Keratinocyte (primary cell): ENCODE results near the gene GTPBP6.

Source experiments
- EZH2 ChIP-seq: IDR thresholded peaks from one replicate; pipeline ENCODE4 v1.6.1; 2012; ENCODE audit warnings: inconsistent platforms, mild to moderate bottlenecking, low read length, moderate library complexity
- TF ChIP-seq, protein P1 (sequence below), 3 experiments: IDR thresholded peaks in 1 of 3; conservative IDR thresholded peaks in 1 of 3; optimal IDR thresholded peaks in 1 of 3; 2 replicates in 2 of 3; 3 replicates in 1 of 3; pipeline versions ENCODE3 to v1.5.1; 2011; ENCODE audit warnings: low read length in 3 of 3, mild to moderate bottlenecking in 3 of 3, moderate library complexity in 2 of 3, control low read depth in 1 of 3, inconsistent platforms in 1 of 3; ENCODE audit not compliant: insufficient read depth in 2 of 3; ENCODE audit errors: extremely low read depth in 1 of 3

DNA sequence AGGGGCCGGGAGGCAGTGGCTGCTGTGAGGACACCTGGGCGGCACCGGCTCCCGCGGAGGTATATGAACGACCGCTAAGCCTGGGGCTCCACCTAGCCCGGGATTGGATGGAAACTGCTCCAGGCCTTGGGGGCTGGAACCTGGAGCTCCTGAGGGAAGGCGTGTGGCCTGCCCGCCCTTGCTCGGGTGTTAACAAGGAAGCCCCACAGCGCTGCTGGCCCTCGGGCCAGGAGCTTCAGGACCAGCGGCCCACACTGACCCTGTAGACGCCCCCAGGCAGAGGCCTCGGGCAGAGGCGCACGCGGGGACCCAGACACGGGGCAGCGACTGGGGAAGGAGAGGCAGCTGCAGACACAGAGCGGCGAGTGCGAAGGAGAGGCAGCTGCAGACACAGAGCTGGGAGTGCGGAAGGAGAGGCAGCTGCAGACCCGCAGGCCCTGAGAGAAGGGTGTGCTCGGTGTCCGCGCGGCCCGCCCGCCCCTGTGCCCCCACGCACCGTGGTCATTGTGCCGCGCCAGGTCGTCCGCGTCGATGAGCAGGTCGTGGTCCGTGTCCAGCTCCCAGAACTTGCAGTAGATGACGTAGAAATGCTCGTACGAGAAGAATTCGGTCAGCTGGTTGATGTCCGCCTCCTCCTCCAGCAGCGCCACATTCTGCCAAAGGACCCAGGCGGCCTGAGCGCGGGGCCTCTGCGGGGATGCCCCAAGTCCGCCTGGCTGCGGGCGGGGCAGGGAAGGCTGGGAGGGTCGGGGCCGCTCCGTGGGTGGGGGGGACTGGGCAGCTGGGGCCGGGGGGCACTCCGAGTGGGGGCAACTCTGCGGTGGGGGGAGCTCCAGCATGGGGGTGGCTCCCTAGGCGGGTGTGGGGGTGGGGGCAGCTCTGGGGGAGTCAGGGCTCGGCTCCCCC, 26.7 kb upstream of the GTPBP6 start:
- TF ChIP-seq, protein P1, sequence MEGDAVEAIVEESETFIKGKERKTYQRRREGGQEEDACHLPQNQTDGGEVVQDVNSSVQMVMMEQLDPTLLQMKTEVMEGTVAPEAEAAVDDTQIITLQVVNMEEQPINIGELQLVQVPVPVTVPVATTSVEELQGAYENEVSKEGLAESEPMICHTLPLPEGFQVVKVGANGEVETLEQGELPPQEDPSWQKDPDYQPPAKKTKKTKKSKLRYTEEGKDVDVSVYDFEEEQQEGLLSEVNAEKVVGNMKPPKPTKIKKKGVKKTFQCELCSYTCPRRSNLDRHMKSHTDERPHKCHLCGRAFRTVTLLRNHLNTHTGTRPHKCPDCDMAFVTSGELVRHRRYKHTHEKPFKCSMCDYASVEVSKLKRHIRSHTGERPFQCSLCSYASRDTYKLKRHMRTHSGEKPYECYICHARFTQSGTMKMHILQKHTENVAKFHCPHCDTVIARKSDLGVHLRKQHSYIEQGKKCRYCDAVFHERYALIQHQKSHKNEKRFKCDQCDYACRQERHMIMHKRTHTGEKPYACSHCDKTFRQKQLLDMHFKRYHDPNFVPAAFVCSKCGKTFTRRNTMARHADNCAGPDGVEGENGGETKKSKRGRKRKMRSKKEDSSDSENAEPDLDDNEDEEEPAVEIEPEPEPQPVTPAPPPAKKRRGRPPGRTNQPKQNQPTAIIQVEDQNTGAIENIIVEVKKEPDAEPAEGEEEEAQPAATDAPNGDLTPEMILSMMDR (optimal IDR thresholded peaks at IDR 0.05 in 1 of 3, IDR thresholded peaks at IDR 0.05 in 1 of 3, conservative IDR thresholded peaks at IDR 0.05 in 1 of 3; ENCODE audit: extremely low read depth in 1 of 3, insufficient read depth in 2 of 3, low read length in 3 of 3): no peak
- TF ChIP-seq EZH2: no peak
